ENCODE measurements around the gene NMRK1. TPM values are rescaled to one million over a fixed set of nuclear protein-coding genes. Genes with fewer than 3 reads are reported as not detected.

NMRK1 gene
- total RNA-seq, 1 donor from 2014 or later: 12.7 TPM

DNA sequence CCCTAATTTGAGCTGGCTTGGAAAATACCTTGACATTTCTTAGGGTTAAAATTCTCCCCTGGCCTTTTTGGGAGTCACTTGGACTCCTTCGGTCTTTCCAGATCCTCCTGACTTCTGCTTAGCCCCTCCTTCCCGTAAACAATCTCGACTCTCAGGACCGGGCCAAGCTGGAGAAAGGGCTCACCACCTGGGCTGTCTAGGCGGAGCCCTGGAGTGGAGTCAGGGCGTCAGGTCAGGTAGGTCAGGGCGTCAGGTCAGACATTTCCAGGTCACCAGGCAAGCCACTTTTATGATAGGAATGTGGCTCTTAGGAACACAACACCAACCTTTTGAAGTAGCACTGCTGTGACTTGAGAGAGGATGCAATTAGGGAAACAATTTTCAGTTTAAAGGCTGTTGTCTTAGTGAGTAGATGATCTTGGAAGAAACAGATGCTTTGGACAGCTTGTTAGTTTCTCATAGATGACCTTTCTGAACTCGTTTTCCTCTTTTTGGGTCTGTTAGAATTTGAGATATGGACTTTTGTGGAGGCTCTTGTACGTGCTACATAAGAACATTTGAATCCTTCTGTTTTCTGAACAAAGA lies 13.1 kb upstream of the NMRK1 start:
- DNase-seq: no peak

DNA sequence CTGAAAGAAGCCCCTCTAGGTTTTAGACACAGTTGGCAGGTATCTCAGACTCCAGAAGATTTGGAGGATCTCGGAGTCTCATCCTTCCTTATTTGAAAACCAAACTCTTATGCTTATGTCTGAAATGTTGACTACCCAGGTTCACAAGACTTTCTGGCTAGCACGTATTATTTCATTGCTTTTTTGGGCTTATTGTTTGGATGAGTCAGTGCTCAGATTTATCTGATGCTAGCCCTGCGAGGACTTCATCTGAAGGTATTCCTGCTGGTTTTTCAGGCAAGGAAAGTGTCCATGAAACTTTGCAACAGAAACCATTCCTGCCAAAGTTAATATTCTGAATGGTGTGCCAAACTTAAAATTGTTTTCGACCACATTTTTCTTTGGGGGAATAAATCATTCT lies 8.8 kb upstream of the NMRK1 start:
- no peak for DNase-seq

DNA sequence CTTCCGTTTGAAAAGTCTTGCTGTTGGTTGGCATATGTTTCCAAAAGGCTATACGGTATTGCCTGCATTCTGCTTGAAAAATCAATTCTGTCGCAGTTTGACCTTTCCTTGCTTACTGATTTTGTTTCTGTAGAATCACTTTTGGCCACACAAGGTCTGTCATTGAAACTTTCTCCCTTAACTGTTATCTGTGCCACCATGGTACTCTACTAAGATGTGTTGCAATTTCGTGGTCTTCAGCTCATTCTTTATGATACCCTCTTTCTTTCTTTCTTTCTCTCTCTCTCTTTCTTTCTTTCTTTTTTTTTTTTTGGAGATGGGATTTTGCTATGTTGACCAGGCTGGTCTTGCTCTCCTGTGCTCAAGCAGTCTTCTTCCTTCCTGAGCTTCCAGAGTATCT lies 4.8 kb upstream of the NMRK1 start:
- DNase-seq: no peak

DNA sequence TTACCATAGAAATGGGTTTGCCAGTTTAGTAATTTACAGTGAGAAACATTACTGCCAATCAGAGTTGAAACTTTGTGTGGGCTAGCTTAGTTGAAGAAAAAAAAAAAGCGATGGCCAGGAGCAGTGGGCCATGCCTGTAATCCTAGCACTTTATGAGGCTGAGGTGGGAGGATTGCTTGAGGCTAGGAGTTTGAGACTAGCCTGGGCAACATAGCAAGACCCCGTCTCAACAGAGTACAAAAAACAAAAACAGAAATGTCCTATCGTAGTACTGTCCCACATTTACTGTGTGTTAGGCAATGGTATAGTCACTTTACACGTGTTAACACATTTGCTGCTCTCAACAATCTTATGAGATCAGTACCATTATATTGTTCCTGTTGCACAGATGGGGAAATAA lies 2.6 kb upstream of the NMRK1 start:
- DNase-seq: no peak

DNA sequence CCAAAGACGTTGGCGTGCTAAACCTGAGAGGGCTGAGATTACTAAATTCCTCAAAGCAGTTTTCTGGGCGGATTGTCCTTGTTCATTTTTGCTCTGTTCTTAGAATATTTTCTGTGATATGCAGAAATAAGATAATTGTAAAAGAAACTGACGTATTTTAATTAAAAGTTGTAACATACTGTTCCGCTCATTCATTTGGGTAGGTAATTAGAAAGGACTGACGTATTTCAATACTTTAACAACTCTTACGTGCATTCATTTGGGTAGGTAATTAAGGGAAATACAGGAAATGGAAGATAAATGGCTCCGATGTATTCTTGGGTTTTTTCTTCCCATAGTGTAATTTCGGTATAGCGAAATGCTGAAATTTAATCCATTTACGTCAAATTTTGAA lies 1.4 kb upstream of the NMRK1 start:
- DNase-seq: no peak

DNA sequence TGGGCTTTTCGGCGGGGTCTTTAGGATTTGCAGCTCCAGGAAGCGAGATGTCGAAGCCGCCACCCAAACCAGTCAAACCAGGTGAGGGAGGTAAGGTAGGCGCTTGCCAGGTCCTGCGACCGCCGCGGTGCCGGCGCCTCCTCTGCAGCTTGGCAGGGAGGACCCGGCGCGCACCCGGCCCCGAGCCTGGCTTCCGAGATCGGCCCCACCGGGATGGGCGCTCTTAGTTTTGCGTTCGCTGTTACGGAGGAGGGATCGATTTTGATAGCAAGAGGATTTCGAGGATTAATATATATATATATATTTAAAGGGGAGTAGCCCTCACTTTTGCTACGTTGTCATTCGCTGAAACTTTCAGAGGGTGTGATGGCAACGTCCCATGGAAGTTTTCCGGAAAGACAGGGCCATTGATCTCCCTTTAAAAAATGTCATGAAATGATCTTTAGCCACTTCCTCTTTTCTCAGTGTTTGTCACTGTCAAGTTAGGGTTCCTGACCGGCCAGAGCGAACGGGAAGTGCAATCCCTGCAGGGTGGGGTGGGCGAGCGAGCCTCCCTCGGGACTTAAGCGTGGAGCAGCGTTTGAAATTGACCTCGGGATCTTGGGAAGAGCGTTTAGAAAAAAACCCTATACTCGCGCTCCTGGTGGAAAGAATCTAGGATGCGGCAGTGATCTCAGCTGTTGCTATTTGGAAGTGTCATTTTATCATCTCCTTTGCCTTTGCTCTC lies 854 bp upstream of the NMRK1 start:
- peak; percentile 78 for DNase-seq

DNA sequence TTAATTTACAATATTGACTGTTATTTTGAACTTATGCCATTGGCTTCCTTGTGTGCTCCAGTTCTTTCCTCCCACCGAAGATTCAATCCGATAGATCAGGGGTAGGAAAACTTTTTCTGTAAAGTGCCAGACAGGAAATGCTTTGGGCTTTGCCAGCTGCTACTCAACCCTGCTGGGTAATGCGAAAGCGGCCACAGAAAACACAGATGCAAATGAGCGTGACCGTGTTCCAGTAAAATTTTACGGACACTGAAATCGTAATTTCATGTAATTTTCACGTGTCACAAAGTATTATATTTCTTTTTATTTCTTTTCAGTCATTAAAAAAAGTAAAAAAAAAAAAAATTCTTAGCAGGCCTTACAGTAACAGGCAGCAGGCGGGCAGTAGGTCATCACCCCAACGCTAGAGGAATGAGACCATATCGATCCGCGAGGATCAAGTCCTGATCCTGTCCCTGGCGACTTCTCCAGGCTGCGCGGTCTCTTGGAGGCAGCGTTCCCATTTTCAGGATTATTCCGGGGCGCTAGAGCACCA lies 599 bp downstream of the NMRK1 start:
- DNase-seq: peak; percentile 52

DNA sequence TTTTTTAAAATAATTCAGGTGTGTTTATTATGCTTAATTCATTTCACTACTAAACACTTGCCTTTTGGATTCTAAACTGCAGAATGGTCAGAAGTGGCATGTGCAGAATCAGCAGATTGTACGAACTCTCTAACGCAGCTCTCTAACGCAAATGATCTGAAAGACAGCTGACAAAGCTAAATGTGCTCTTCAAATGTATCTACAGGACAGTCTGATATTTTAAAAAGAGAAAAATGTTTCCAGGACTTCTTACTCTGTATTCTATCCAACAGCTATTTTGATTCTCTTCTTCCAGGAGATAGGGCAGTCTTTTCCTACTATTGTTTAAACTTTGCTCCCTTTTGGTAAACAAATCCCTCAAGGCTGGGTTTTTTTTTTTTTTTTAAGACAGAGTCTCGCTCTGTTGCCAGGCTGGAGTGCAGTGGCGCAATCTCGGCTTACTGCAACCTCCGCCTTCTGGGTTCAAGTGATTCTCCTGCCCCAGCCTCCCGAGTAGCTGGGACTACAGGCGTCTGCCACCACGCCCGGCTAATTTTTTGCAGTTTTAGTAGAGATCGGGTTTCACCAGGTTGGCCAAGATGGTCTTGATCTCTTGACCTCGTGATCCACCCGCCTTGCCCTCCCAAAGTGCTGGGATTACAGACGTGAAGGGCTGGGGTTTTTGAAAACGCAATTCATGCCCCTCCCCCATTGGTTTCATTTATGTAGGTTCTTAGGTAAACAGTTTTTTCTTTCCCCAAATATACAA lies 1.2 kb downstream of the NMRK1 start:
- DNase-seq: no peak

DNA sequence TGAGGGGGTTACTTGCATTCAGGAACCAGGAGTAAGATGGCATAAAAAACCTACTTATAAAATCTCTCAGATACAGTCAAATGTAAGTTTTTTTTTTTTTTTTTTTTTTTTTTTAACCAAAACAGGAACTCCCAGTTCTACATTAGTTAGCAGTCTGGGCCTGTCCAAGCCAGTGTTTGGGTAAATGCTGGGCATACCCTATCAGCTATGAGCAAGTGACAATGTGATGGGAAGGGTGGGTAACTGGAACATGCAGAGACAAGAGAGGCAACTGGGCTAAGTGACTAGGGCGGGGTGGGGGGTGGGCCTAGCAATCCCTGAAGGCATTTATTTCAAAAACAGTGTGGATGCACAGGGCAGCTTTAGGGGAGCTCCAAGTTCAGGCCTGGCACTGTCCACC lies 2.3 kb downstream of the NMRK1 start:
- DNase-seq: peak; percentile 35

DNA sequence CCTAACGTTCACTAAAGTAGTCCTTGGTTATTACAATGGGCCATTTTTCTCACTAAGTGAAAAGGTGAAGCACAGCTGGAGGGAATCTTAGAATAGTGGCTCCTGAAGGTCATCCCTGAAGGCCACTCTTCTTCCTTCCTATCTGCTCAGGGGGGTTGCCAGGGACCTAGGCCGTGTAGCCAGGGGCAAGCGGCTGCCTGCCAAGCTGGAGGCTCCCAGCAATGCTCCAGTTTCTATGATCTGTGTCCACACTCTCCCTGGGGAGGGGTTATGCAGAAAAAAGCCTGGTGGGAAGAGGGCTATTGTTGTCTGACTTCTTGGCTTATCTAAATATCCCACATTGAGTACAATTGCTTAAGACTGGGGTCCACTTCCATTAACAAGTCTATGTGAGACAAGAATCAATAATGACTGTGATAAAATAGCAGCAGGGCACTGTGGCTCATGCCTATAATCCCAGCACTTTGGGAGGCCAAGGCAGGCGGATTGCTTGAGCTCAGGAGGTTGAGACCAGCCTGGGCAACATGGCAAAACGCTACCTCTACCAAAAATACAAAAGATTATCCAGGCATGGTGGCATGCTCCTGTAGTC lies 3.8 kb downstream of the NMRK1 start:
- DNase-seq: no peak

DNA sequence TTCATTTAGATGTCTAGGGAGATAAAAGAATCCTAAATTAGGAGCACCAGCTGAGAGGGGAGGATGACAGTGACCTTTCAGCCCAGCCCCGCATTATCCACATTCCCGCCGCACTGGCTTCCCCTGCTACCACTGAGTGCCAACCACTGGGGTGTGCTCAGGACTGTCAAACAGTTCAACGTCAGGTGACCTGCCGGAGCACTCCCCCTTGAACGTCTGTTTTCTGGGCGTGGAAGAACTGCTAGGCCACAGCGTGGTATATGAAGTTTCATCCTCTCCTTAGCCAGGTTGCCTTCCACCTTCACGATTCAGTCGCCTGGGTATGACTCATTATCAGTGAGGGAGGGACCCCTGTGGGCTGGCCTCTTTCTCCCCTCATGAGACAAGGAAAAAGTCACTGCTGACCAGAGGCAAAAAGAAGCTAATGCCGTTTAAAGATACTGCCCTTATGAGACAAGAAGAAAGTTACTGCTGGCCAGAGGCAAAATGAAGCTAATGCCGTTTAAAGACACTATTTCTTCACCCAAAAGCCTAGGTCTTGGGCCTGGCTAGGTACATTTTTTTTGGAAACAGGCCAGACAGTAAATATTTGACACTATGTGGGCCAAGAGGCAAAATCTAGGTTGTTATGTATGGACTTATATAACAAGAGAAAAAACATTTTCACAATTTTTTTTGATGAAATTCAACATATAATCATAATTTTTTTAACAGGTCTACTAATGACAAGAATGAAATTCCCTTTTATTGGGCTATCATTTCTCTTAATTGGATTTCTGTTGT lies 4.6 kb downstream of the NMRK1 start:
- DNase-seq: no peak

DNA sequence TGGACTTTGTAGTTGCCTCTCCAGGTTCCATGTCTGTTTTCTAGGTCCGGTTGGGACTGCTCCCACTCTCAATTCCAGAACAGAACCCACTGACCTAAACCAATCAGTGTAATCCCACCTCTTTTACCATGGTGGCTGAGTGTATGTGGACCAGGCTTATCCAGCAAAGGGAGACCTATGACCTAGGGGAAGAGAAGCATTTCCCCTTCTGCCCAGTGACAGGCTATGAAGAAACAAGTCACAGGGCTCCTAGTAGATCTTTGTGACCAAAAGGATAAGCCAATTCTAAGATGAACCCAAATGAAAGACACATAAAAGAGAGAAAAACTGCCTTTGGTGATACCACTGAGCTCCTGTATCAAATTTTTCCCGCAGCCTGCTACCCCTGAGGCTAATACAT lies 6.3 kb downstream of the NMRK1 start:
- no peak for DNase-seq

DNA sequence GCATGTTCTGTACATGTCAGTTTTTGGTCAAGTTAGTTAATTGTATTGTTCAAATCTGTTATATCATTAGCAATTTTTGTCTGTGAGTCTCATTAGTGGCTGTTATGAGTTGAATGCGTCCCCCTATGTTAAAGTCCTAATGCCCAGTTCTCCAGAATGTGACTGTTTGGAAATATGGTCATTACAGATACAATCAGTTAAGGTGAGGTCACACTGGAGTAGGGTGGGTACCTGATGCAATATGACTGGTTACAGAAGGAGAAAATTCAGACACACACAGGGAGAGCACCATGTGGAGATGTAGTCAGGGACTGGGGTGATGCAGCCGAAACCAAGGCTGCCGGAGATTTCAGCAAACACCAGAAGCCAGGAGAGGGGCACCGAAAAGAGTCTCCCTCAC lies 15.1 kb downstream of the NMRK1 start:
- no peak for DNase-seq

DNA sequence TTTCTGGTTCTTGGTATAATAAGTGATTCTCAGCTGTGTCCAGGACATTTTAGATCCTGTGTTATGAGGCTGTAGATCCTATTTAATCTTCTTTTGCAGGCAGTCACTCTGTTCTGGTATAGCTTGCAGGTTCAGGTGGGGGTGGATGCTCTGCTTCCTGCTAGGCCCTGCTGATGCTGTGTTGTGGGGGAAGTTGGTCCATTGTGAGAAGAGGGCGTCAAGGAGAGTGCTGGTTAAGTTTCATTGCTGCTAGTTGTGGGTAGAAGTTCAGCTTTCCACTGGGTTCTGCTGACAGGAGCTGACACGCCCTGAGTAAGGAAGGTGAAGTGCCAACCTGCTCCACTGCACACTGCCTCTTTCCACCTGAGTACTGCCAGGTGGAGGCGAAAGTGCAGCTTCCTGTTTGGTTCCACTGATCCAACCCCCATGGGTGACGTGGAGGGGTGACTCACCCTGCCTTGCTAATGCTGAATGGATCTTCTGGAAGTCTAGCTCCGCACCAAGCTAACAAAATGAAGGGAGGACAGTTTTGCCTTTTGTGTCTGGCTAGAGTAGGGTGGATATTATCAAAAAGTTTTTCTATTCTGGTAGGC lies 16.3 kb downstream of the NMRK1 start:
- no peak for DNase-seq

DNA sequence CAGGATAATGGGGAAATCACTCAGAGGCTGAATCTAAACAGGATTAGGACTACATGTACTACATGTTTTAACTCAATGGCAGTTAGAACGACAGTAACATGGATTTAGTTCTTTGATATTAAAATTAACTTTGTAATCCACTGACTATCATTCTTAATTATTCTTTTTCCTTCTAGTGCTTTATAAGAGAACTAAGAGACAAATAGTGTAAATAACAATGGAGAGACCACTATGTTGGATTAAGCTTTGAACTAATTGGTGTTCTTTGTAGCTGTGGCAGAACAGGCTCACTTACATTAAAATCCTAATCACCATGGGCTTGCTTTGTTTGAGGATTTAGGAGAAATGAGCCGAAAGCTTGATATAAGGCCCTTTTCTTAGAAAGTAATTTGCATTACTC lies 18.8 kb downstream of the NMRK1 start:
- DNase-seq: no peak

DNA sequence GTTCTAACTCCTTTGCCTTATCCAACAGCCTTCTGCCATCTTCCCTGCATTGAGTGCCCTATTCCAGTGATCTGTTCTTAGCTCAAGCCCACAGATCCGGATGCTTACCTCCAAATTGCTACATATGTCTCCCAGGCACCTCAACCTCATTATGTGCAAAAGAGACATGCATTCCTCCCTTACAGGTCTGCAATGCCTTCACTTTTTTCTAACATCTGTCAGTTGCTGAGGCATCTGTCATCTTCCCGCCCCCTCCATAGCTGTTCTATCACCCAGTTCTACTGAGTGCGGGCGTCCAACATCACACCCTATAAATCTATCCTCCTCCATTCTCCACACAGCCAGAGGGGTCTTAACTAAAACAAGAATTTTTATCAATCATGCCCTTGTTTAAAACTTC lies 20.1 kb downstream of the NMRK1 start:
- no peak for DNase-seq

DNA sequence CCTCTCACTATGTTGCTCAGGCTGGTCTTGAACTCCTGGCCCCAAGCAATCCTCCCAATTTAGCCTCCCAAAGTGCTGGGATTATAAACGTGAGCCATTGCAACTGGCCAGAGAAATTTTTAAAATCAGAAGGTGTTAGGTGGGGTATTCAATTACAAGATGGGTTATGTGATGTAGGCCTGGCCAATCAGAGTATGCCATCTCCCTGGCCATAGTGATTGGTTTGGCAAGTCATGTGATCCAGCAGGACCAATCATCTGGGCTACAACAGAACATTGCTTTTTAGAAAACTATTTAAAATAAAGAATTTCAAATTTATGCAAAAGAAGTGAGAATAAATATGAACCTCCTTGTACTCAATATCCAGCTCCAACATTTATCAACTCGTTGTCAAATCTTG lies 22.4 kb downstream of the NMRK1 start:
- no peak for DNase-seq

DNA sequence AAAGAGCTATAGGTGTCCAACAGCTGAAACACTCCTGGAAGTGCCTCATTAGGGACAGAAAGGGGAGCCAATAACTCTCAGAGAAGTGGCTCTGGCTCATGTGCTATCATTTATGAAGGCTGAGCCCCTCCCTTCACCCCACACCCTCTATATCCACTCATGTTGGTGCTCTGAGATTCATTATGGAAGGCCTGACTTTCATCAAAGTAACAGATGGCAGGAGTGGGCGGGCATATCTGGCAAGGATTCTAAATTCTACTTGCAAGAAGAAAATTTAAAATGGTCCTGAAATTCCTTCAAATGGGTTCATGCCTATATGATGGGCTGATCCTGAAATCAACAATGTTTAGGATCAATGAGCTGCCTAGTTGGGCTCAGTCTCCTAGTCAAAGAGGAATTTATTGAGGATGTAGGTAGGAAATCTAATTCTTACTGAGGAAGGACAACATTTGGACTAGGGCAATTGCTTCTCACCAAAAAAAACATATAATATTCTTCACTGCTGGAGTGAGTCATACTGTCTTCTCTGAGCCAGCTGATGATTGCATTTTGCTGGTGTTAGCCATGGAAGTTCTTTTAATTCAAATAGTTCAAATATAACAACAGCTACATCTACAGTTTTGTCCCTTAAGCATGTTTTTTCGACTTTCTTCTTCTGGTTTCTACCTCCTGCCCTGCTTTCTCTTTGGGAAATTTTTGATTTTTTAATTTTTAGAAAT lies 23.5 kb downstream of the NMRK1 start:
- DNase-seq: no peak

DNA sequence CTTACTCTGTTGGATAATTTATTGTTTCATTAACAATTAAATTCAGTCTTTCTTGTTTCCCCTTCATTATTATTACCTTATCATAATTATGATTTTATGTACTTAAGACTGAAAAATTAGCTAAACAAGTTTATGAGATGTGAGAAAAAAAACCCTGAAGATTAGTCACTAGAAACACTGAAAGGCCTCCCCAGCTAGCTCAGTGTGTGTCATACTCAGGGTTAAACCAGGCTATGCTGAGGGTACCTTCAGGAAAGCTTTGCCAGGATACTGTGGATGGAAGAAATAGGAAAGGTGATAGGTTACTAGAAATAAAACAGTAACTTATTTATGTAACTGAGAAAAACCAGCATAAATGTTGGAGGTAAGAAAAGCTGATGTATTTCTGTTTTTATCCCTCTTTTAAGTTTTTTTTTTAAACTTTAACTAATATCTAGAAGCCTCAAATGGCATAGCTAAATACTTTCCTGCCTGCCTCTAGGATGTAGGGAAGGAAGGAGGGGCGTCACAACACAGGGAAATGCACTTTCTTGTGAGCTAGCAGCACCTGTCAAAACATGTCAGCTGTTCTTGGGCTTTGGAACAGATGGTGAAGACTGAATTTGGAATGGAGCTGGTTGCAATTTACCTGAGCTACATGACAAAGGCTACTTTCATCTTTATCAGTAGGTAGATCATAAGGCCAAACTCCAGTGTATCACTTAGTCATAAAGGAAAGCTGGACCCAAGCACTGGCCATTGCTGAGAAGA lies 24.2 kb downstream of the NMRK1 start:
- no peak for DNase-seq

DNA sequence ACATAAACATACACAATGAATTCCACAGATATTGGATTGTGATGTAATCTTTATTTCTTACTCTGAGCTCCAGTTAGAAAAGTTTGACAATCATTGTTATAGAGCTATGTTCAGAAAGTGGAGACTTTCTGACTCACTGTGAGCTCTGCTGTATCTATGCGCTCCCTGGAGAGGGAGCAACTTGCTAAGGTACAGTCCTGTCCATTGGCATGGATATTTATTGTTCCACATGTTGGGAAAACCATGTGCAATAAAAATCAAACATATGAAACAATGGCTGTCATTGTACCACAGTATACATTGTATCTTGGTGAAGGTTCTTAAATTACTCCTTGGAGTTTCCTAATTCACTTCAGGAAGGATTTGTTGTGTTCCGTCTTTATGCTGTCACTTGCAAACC lies 26.8 kb downstream of the NMRK1 start:
- no peak for DNase-seq
